Osteocyte (in vitro differentiated cells): ENCODE measurements around the gene LRRK2. TPM values are rescaled to one million over a fixed set of nuclear protein-coding genes. Genes with fewer than 3 reads are reported as not detected.

Experiments
- DNase-seq: peaks from one replicate; pipeline ENCODE4 v3.0.0; 2021; ENCODE audit warnings: mixed read lengths; ENCODE audit not compliant: unreplicated experiment; ENCODE audit errors: extremely low spot score
- H3K27ac Mint-ChIP-seq: one replicate; pipeline ENCODE4 v1.8.0; 2021; ENCODE audit warnings: mild to moderate bottlenecking, mixed read lengths; ENCODE audit not compliant: unreplicated experiment
- H3K27me3 Mint-ChIP-seq: one replicate; pipeline ENCODE4 v1.8.0; 2021; ENCODE audit warnings: mixed read lengths; ENCODE audit not compliant: unreplicated experiment
- H3K36me3 Mint-ChIP-seq: one replicate; pipeline ENCODE4 v1.8.0; 2021; ENCODE audit warnings: mixed read lengths; ENCODE audit not compliant: unreplicated experiment
- H3K4me1 Mint-ChIP-seq: one replicate; pipeline ENCODE4 v1.8.0; 2021; ENCODE audit warnings: mixed read lengths; ENCODE audit not compliant: unreplicated experiment
- H3K4me3 Mint-ChIP-seq: one replicate; pipeline ENCODE4 v1.8.0; 2021; ENCODE audit warnings: mild to moderate bottlenecking, moderate library complexity, mixed read lengths; ENCODE audit not compliant: unreplicated experiment
- H3K9me3 Mint-ChIP-seq: one replicate; pipeline ENCODE4 v1.8.0; 2021; ENCODE audit warnings: mixed read lengths; ENCODE audit not compliant: unreplicated experiment
- CTCF ChIP-seq: fragments of 200-600 bp; sonication (generic); IDR thresholded peaks from 2 replicates; pipeline ENCODE4 v1.5.0; 2021; ENCODE audit warnings: antibody characterized with exemption, mild to moderate bottlenecking, moderate library complexity
- total RNA-seq: library from RNA; stranded (reverse); gene quantifications from 2 replicates; pipeline ENCODE4 v1.2.1, GENCODE V29; 2021

LRRK2 gene
- total RNA-seq, 1 donor from 2014 or later = not detected

GRCh38 chr12:40258371-40258770 lies 33.6 kb downstream of the LRRK2 start:
- TF ChIP-seq CTCF = no peak
- H3K36me3 Mint-ChIP-seq = no peaks in the 10 kb centered on the region
- peaks cover 5% of the 10 kb centered on the region for H3K27me3 Mint-ChIP-seq
- no peaks in the 10 kb centered on the region for H3K9me3 Mint-ChIP-seq
- no peak overlapping the region for H3K27ac Mint-ChIP-seq
- no peak overlapping the region for H3K4me3 Mint-ChIP-seq
- no peaks in the 10 kb centered on the region for H3K4me1 Mint-ChIP-seq
- DNase-seq = no peak

- Mint-ChIP-seq H3K27me3 (peaks cover 5% of the 10 kb centered on the region), H3K9me3 (peaks cover 9% of the 10 kb centered on the region), H3K27ac (no peak overlapping the region), H3K4me1 (no peaks in the 10 kb centered on the region), H3K36me3 (no peaks in the 10 kb centered on the region), H3K4me3 (no peak overlapping the region)
- no peak for DNase-seq
- TF ChIP-seq CTCF = no peak
These were observed 37.1 kb downstream of the LRRK2 start for GRCh38 chr12:40261937-40262336.

- H3K36me3 Mint-ChIP-seq = no peaks in the 10 kb centered on the region
- TF ChIP-seq CTCF = no peak
- H3K9me3 Mint-ChIP-seq = peaks cover 9% of the 10 kb centered on the region
- H3K27me3 Mint-ChIP-seq = peaks cover 5% of the 10 kb centered on the region
- no peak overlapping the region for H3K27ac Mint-ChIP-seq
- H3K4me3 Mint-ChIP-seq = no peak overlapping the region
- no peaks in the 10 kb centered on the region for H3K4me1 Mint-ChIP-seq
- no peak for DNase-seq
These were observed 37.9 kb downstream of the LRRK2 start for GRCh38 chr12:40262657-40263056.

- peaks cover 5% of the 10 kb centered on the region for H3K27me3 Mint-ChIP-seq
These were observed 39.0 kb downstream of the LRRK2 start for GRCh38 chr12:40263616-40264409.

More at GRCh38 chr12:40263616-40264409, 39.0 kb downstream of the LRRK2 start:
- H3K4me3 Mint-ChIP-seq = no peak overlapping the region
- H3K4me1 Mint-ChIP-seq = no peaks in the 10 kb centered on the region
- H3K27ac Mint-ChIP-seq = no peak overlapping the region
- DNase-seq = no peak
- no peaks in the 10 kb centered on the region for H3K36me3 Mint-ChIP-seq
- TF ChIP-seq CTCF = no peak
- H3K9me3 Mint-ChIP-seq = peaks cover 9% of the 10 kb centered on the region
